ENCODE data around the gene GSTO1. TPM values are rescaled to one million over a fixed set of nuclear protein-coding genes. Genes with fewer than 3 reads are reported as not detected.

GSTO1 gene
- polyA plus RNA-seq, 2 donors = 57.4 to 63.1 TPM

GRCh38 chr10:104257235-104257634 lies 2.5 kb downstream of the GSTO1 start:
- H3K27ac ChIP-seq (ENCODE audit: low read depth in 2 of 2, low read length in 1 of 2) = no peak overlapping the region
- peaks cover 0 to 3% of the 10 kb centered on the region in 2 donors for H3K4me1 ChIP-seq (ENCODE audit: control insufficient read depth in 2 of 2, insufficient read depth in 2 of 2, low read length in 1 of 2)
- 85% methylated on average over 5 of the region's 5 CpGs for WGBS, 2 donors

GRCh38 chr10:104258209-104258608 lies 3.5 kb downstream of the GSTO1 start:
- H3K36me3 ChIP-seq (ENCODE audit: control insufficient read depth in 2 of 2, insufficient read depth in 2 of 2, low read length in 1 of 2) = peaks cover 3 to 12% of the 10 kb centered on the region in 2 donors
- WGBS, 2 donors = 74 to 76% methylated on average over 3 of the region's 3 CpGs
- H3K4me1 ChIP-seq (ENCODE audit: control insufficient read depth in 2 of 2, insufficient read depth in 2 of 2, low read length in 1 of 2) = peaks cover 0 to 3% of the 10 kb centered on the region in 2 donors
- H3K4me3 ChIP-seq (ENCODE audit: low read depth in 1 of 2, low read length in 2 of 2) = no peak overlapping the region
- peak overlapping the region in 1 of 2 donors; percentile 26 for H3K27ac ChIP-seq (ENCODE audit: low read depth in 2 of 2, low read length in 1 of 2)
- no peaks in the 10 kb centered on the region for H3K9me3 ChIP-seq (ENCODE audit: control insufficient read depth in 2 of 2, insufficient read depth in 1 of 2, low read depth in 1 of 2, low read length in 1 of 2)
- no peaks in the 10 kb centered on the region for H3K27me3 ChIP-seq (ENCODE audit: control insufficient read depth in 1 of 2, insufficient read depth in 2 of 2, low read length in 2 of 2)

More at GRCh38 chr10:104257235-104257634, 2.5 kb downstream of the GSTO1 start:
- Histone ChIP-seq H3K9me3 (ENCODE audit: control insufficient read depth in 2 of 2, insufficient read depth in 1 of 2, low read depth in 1 of 2, low read length in 1 of 2) (no peaks in the 10 kb centered on the region), H3K4me3 (ENCODE audit: low read depth in 1 of 2, low read length in 2 of 2) (no peak overlapping the region), H3K36me3 (ENCODE audit: control insufficient read depth in 2 of 2, insufficient read depth in 2 of 2, low read length in 1 of 2) (peaks cover 0 to 12% of the 10 kb centered on the region in 2 donors), H3K27me3 (ENCODE audit: control insufficient read depth in 1 of 2, insufficient read depth in 2 of 2, low read length in 2 of 2) (no peaks in the 10 kb centered on the region)

GRCh38 chr10:104259456-104259855 lies 4.8 kb downstream of the GSTO1 start:
- Histone ChIP-seq H3K4me1 (ENCODE audit: control insufficient read depth in 2 of 2, insufficient read depth in 2 of 2, low read length in 1 of 2) (peaks cover 0 to 3% of the 10 kb centered on the region in 2 donors), H3K27ac (ENCODE audit: low read depth in 2 of 2, low read length in 1 of 2) (peak overlapping the region; percentile 22 to 53), H3K27me3 (ENCODE audit: control insufficient read depth in 1 of 2, insufficient read depth in 2 of 2, low read length in 2 of 2) (no peaks in the 10 kb centered on the region), H3K36me3 (ENCODE audit: control insufficient read depth in 2 of 2, insufficient read depth in 2 of 2, low read length in 1 of 2) (peaks cover 3 to 12% of the 10 kb centered on the region in 2 donors), H3K9me3 (ENCODE audit: control insufficient read depth in 2 of 2, insufficient read depth in 1 of 2, low read depth in 1 of 2, low read length in 1 of 2) (no peaks in the 10 kb centered on the region), H3K4me3 (ENCODE audit: low read depth in 1 of 2, low read length in 2 of 2) (no peak overlapping the region)
- 54 to 66% methylated on average over 3 of the region's 3 CpGs for WGBS, 2 donors

- peaks cover 3 to 12% of the 10 kb centered on the region in 2 donors for H3K36me3 ChIP-seq (ENCODE audit: control insufficient read depth in 2 of 2, insufficient read depth in 2 of 2, low read length in 1 of 2)
Observed at GRCh38 chr10:104259999-104260774, 5.5 kb downstream of the GSTO1 start.

GRCh38 chr10:104260775-104261115 lies 6.1 kb downstream of the GSTO1 start:
- Histone ChIP-seq H3K27ac (ENCODE audit: low read depth in 2 of 2, low read length in 1 of 2) (peak overlapping the region in 1 of 2 donors; percentile 64), H3K27me3 (ENCODE audit: control insufficient read depth in 1 of 2, insufficient read depth in 2 of 2, low read length in 2 of 2) (no peaks in the 10 kb centered on the region), H3K4me1 (ENCODE audit: control insufficient read depth in 2 of 2, insufficient read depth in 2 of 2, low read length in 1 of 2) (peaks cover 0 to 3% of the 10 kb centered on the region in 2 donors), H3K9me3 (ENCODE audit: control insufficient read depth in 2 of 2, insufficient read depth in 1 of 2, low read depth in 1 of 2, low read length in 1 of 2) (no peaks in the 10 kb centered on the region), H3K4me3 (ENCODE audit: low read depth in 1 of 2, low read length in 2 of 2) (no peak overlapping the region), H3K36me3 (ENCODE audit: control insufficient read depth in 2 of 2, insufficient read depth in 2 of 2, low read length in 1 of 2) (peaks cover 3 to 12% of the 10 kb centered on the region in 2 donors)
- 16 to 30% methylated on average over 3 of the region's 3 CpGs for WGBS, 2 donors

More at GRCh38 chr10:104259999-104260774, 5.5 kb downstream of the GSTO1 start:
- H3K27me3 ChIP-seq (ENCODE audit: control insufficient read depth in 1 of 2, insufficient read depth in 2 of 2, low read length in 2 of 2) = no peaks in the 10 kb centered on the region
- 50 to 57% methylated on average over 6 of the region's 6 CpGs for WGBS, 2 donors
- H3K9me3 ChIP-seq (ENCODE audit: control insufficient read depth in 2 of 2, insufficient read depth in 1 of 2, low read depth in 1 of 2, low read length in 1 of 2) = no peaks in the 10 kb centered on the region
- H3K27ac ChIP-seq (ENCODE audit: low read depth in 2 of 2, low read length in 1 of 2) = peak overlapping the region; percentile 64 to 84
- H3K4me1 ChIP-seq (ENCODE audit: control insufficient read depth in 2 of 2, insufficient read depth in 2 of 2, low read length in 1 of 2) = peaks cover 0 to 3% of the 10 kb centered on the region in 2 donors
- H3K4me3 ChIP-seq (ENCODE audit: low read depth in 1 of 2, low read length in 2 of 2) = no peak overlapping the region

GRCh38 chr10:104262055-104262454 lies 7.4 kb downstream of the GSTO1 start:
- H3K27ac ChIP-seq (ENCODE audit: low read depth in 2 of 2, low read length in 1 of 2) = no peak overlapping the region
- H3K4me3 ChIP-seq (ENCODE audit: low read depth in 1 of 2, low read length in 2 of 2) = no peak overlapping the region
- H3K27me3 ChIP-seq (ENCODE audit: control insufficient read depth in 1 of 2, insufficient read depth in 2 of 2, low read length in 2 of 2) = no peaks in the 10 kb centered on the region
- WGBS, 2 donors = 86 to 89% methylated on average over 5 of the region's 5 CpGs
- peaks cover 3 to 15% of the 10 kb centered on the region in 2 donors for H3K36me3 ChIP-seq (ENCODE audit: control insufficient read depth in 2 of 2, insufficient read depth in 2 of 2, low read length in 1 of 2)
- no peaks in the 10 kb centered on the region for H3K9me3 ChIP-seq (ENCODE audit: control insufficient read depth in 2 of 2, insufficient read depth in 1 of 2, low read depth in 1 of 2, low read length in 1 of 2)
- H3K4me1 ChIP-seq (ENCODE audit: control insufficient read depth in 2 of 2, insufficient read depth in 2 of 2, low read length in 1 of 2) = peaks cover 0 to 3% of the 10 kb centered on the region in 2 donors

- H3K27ac ChIP-seq (ENCODE audit: low read depth in 2 of 2, low read length in 1 of 2) = no peak overlapping the region
- no peaks in the 10 kb centered on the region for H3K27me3 ChIP-seq (ENCODE audit: control insufficient read depth in 1 of 2, insufficient read depth in 2 of 2, low read length in 2 of 2)
- peaks cover 0 to 3% of the 10 kb centered on the region in 2 donors for H3K4me1 ChIP-seq (ENCODE audit: control insufficient read depth in 2 of 2, insufficient read depth in 2 of 2, low read length in 1 of 2)
- H3K4me3 ChIP-seq (ENCODE audit: low read depth in 1 of 2, low read length in 2 of 2) = no peak overlapping the region
- H3K9me3 ChIP-seq (ENCODE audit: control insufficient read depth in 2 of 2, insufficient read depth in 1 of 2, low read depth in 1 of 2, low read length in 1 of 2) = no peaks in the 10 kb centered on the region
- H3K36me3 ChIP-seq (ENCODE audit: control insufficient read depth in 2 of 2, insufficient read depth in 2 of 2, low read length in 1 of 2) = peaks cover 3 to 12% of the 10 kb centered on the region in 2 donors
- 83 to 91% methylated on average over 5 of the region's 5 CpGs for WGBS, 2 donors
Observed at GRCh38 chr10:104264783-104265182, 10.1 kb downstream of the GSTO1 start.

GRCh38 chr10:104267721-104268404 lies 13.2 kb downstream of the GSTO1 start:
- WGBS, 2 donors = 81 to 87% methylated on average over 14 of the region's 14 CpGs
- H3K36me3 ChIP-seq (ENCODE audit: control insufficient read depth in 2 of 2, insufficient read depth in 2 of 2, low read length in 1 of 2) = peaks cover 0 to 4% of the 10 kb centered on the region in 2 donors
- peak overlapping the region; percentile 61 to 77 for H3K4me3 ChIP-seq (ENCODE audit: low read depth in 1 of 2, low read length in 2 of 2)
- no peaks in the 10 kb centered on the region for H3K27me3 ChIP-seq (ENCODE audit: control insufficient read depth in 1 of 2, insufficient read depth in 2 of 2, low read length in 2 of 2)
- H3K9me3 ChIP-seq (ENCODE audit: control insufficient read depth in 2 of 2, insufficient read depth in 1 of 2, low read depth in 1 of 2, low read length in 1 of 2) = no peaks in the 10 kb centered on the region
- peak overlapping the region in 1 of 2 donors; percentile 13 for H3K27ac ChIP-seq (ENCODE audit: low read depth in 2 of 2, low read length in 1 of 2)
- no peaks in the 10 kb centered on the region for H3K4me1 ChIP-seq (ENCODE audit: control insufficient read depth in 2 of 2, insufficient read depth in 2 of 2, low read length in 1 of 2)

- Histone ChIP-seq H3K9me3 (ENCODE audit: control insufficient read depth in 2 of 2, insufficient read depth in 1 of 2, low read depth in 1 of 2, low read length in 1 of 2) (no peaks in the 10 kb centered on the region), H3K27me3 (ENCODE audit: control insufficient read depth in 1 of 2, insufficient read depth in 2 of 2, low read length in 2 of 2) (no peaks in the 10 kb centered on the region), H3K4me3 (ENCODE audit: low read depth in 1 of 2, low read length in 2 of 2) (peak overlapping the region; percentile 61 to 77), H3K4me1 (ENCODE audit: control insufficient read depth in 2 of 2, insufficient read depth in 2 of 2, low read length in 1 of 2) (no peaks in the 10 kb centered on the region), H3K27ac (ENCODE audit: low read depth in 2 of 2, low read length in 1 of 2) (peak overlapping the region; percentile 84 to 86), H3K36me3 (ENCODE audit: control insufficient read depth in 2 of 2, insufficient read depth in 2 of 2, low read length in 1 of 2) (peaks cover 0 to 4% of the 10 kb centered on the region in 2 donors)
- WGBS, 2 donors = 8 to 10% methylated on average over 10 of the region's 10 CpGs
Observed at GRCh38 chr10:104268405-104268712, 13.7 kb downstream of the GSTO1 start.

All from esophagus (tissue), 2 donors.